ENCODE data around the gene PPM1H.

PPM1H gene

GRCh38 chr12:62876938-62877548 lies 57.9 kb downstream of the PPM1H start:
- DNase-seq (ENCODE audit: low read depth in 1 of 2, low spot score in 1 of 2) = no peak

GRCh38 chr12:62873826-62874448 lies 61.0 kb downstream of the PPM1H start:
- no peak for DNase-seq (ENCODE audit: low read depth in 1 of 2, low spot score in 1 of 2)

GRCh38 chr12:62873116-62873825 lies 61.7 kb downstream of the PPM1H start:
- DNase-seq (ENCODE audit: low read depth in 1 of 2, low spot score in 1 of 2) = no peak

- no peak for DNase-seq (ENCODE audit: low read depth in 1 of 2, low spot score in 1 of 2)
These were observed 66.1 kb downstream of the PPM1H start for GRCh38 chr12:62868820-62869219.

GRCh38 chr12:62866451-62867082 lies 68.4 kb downstream of the PPM1H start:
- no peak for DNase-seq (ENCODE audit: low read depth in 1 of 2, low spot score in 1 of 2)

- no peak for DNase-seq (ENCODE audit: low read depth in 1 of 2, low spot score in 1 of 2)
These were observed 69.0 kb downstream of the PPM1H start for GRCh38 chr12:62865937-62866336.

- no peak for DNase-seq (ENCODE audit: low read depth in 1 of 2, low spot score in 1 of 2)
These were observed 69.9 kb downstream of the PPM1H start for GRCh38 chr12:62865065-62865464.

GRCh38 chr12:62862259-62862881 lies 72.6 kb downstream of the PPM1H start:
- DNase-seq (ENCODE audit: low read depth in 1 of 2, low spot score in 1 of 2) = no peak

- DNase-seq (ENCODE audit: low read depth in 1 of 2, low spot score in 1 of 2) = no peak
These were observed 73.4 kb downstream of the PPM1H start for GRCh38 chr12:62861586-62861985.

GRCh38 chr12:62860501-62861411 lies 74.2 kb downstream of the PPM1H start:
- no peak for DNase-seq (ENCODE audit: low read depth in 1 of 2, low spot score in 1 of 2)

- DNase-seq (ENCODE audit: low read depth in 1 of 2, low spot score in 1 of 2) = no peak
These were observed 74.9 kb downstream of the PPM1H start for GRCh38 chr12:62860020-62860419.

- DNase-seq (ENCODE audit: low read depth in 1 of 2, low spot score in 1 of 2) = no peak
These were observed 75.6 kb downstream of the PPM1H start for GRCh38 chr12:62859321-62859737.

GRCh38 chr12:62856454-62856853 lies 78.5 kb downstream of the PPM1H start:
- no peak for DNase-seq (ENCODE audit: low read depth in 1 of 2, low spot score in 1 of 2)

- no peak for DNase-seq (ENCODE audit: low read depth in 1 of 2, low spot score in 1 of 2)
These were observed 80.9 kb downstream of the PPM1H start for GRCh38 chr12:62854024-62854423.

GRCh38 chr12:62849398-62849797 lies 85.6 kb downstream of the PPM1H start:
- no peak for DNase-seq (ENCODE audit: low read depth in 1 of 2, low spot score in 1 of 2)

GRCh38 chr12:62848418-62848817 lies 86.5 kb downstream of the PPM1H start:
- DNase-seq (ENCODE audit: low read depth in 1 of 2, low spot score in 1 of 2) = no peak

- no peak for DNase-seq (ENCODE audit: low read depth in 1 of 2, low spot score in 1 of 2)
These were observed 87.2 kb downstream of the PPM1H start for GRCh38 chr12:62847709-62848108.

- no peak for DNase-seq (ENCODE audit: low read depth in 1 of 2, low spot score in 1 of 2)
These were observed 88.5 kb downstream of the PPM1H start for GRCh38 chr12:62846491-62846890.

GRCh38 chr12:62844915-62845314 lies 90.0 kb downstream of the PPM1H start:
- no peak for DNase-seq (ENCODE audit: low read depth in 1 of 2, low spot score in 1 of 2)

- no peak for DNase-seq (ENCODE audit: low read depth in 1 of 2, low spot score in 1 of 2)
These were observed 91.2 kb downstream of the PPM1H start for GRCh38 chr12:62843716-62844115.

- DNase-seq (ENCODE audit: low read depth in 1 of 2, low spot score in 1 of 2) = no peak
These were observed 93.1 kb downstream of the PPM1H start for GRCh38 chr12:62841846-62842245.

All from activated CD4-positive, alpha-beta T cell treated with anti-CD3 and anti-CD28 coated beads, Interleukin-2, amount 50 U/mL, for 24 hours (primary cell).